ENCODE data around the gene CLSTN1. TPM values are rescaled to one million over a fixed set of nuclear protein-coding genes. Genes with fewer than 3 reads are reported as not detected.
A peak's percentile ranks its signal among the peaks of the same experiment; 100 is the strongest.
"Not testable (repeated sequence)": the region's sequence is repeated elsewhere in the genome, so short reads cannot be mapped to it uniquely, and the experiment has no call there.

The CLSTN1 gene
- total RNA-seq, 1 donor from 2014 or later: 179 TPM

DNA sequence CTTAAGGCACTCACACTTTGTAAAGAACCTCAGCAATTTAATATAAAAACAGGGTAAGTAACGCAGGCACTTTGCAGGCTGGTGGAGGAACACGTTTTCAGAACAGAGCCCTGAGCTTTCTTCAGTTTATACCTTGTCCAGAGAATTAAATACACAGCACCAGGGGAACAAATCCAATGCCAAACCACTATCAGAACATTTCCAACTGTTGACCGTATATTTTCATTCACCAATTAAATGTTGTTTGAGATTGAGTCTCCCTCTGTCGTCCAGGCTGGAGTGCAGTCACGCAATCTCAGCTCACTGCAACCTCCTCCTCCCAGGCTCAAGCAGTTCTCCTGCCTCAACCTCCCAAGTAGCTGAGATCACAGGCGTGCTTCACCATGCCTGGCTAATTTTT lies 29.7 kb downstream of the CLSTN1 start:
- Mint-ChIP-seq H3K36me3 (ENCODE audit: unreplicated experiment) (no peaks in the 10 kb centered on the region), H3K27me3 (ENCODE audit: unreplicated experiment) (no peaks in the 10 kb centered on the region), H3K4me1 (ENCODE audit: unreplicated experiment) (peaks cover 57% of the 10 kb centered on the region), H3K27ac (ENCODE audit: unreplicated experiment) (peak overlapping the region; percentile 66), H3K4me3 (ENCODE audit: unreplicated experiment) (no peak overlapping the region), H3K9me3 (ENCODE audit: unreplicated experiment) (no peaks in the 10 kb centered on the region)
- TF ChIP-seq, protein P1, sequence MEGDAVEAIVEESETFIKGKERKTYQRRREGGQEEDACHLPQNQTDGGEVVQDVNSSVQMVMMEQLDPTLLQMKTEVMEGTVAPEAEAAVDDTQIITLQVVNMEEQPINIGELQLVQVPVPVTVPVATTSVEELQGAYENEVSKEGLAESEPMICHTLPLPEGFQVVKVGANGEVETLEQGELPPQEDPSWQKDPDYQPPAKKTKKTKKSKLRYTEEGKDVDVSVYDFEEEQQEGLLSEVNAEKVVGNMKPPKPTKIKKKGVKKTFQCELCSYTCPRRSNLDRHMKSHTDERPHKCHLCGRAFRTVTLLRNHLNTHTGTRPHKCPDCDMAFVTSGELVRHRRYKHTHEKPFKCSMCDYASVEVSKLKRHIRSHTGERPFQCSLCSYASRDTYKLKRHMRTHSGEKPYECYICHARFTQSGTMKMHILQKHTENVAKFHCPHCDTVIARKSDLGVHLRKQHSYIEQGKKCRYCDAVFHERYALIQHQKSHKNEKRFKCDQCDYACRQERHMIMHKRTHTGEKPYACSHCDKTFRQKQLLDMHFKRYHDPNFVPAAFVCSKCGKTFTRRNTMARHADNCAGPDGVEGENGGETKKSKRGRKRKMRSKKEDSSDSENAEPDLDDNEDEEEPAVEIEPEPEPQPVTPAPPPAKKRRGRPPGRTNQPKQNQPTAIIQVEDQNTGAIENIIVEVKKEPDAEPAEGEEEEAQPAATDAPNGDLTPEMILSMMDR (IDR thresholded peaks at IDR 0.05): no peak
- no peak for DNase-seq (ENCODE audit: extremely low spot score, unreplicated experiment)

GRCh38 chr1:9793291-9793690 lies 30.5 kb downstream of the CLSTN1 start:
- Mint-ChIP-seq H3K9me3 (ENCODE audit: unreplicated experiment) (no peaks in the 10 kb centered on the region), H3K36me3 (ENCODE audit: unreplicated experiment) (no peaks in the 10 kb centered on the region), H3K27me3 (ENCODE audit: unreplicated experiment) (no peaks in the 10 kb centered on the region), H3K27ac (ENCODE audit: unreplicated experiment) (no peak overlapping the region), H3K4me1 (ENCODE audit: unreplicated experiment) (peaks cover 56% of the 10 kb centered on the region), H3K4me3 (ENCODE audit: unreplicated experiment) (no peak overlapping the region)
- TF ChIP-seq, protein P1 (IDR thresholded peaks at IDR 0.05): no peak
- no peak for DNase-seq (ENCODE audit: extremely low spot score, unreplicated experiment)

DNA sequence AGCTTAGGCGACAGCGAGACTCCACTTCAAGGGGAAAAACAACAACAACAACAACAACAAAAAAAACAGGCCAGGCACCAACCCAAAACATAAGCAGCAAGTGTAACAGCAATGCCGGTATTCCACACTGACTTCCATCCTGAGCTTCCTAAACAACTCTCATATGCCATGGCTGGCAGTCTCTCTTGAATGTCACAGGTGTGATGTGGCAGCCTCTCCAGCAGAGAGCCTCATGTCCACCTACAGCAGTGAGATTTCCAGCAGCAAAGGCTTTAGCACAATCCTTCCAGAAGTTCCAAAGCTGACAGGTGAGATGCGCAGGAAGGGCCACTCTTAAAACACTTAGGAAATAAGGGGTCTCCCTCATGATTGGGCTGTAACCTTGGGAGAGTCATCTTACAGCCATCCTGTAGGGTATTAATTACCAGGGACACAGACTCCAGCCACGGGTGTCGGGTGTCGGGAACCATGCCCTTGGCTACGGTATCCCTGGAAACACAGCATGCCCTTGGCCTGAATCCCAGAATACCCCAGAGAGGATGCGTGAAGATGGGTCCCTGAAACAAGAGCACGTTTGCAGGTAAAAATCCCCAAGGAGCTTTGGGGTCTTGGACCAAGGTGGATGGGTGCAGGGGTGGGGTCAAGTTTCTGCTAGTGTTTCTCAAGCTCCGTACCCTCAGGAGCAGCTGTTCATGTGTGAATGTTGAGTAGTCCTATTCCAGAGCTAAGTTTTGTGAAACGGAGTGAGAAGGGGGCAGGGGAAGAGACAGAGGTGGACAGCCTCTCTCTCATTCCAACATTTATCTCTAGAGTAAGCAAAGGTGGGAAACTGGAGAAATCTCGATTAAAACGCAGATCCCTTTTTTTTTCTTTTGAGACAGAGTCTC lies 31.4 kb downstream of the CLSTN1 start:
- no peaks in the 10 kb centered on the region for H3K36me3 Mint-ChIP-seq (ENCODE audit: unreplicated experiment)
- H3K27ac Mint-ChIP-seq (ENCODE audit: unreplicated experiment): peak overlapping the region; percentile 51
- no peaks in the 10 kb centered on the region for H3K27me3 Mint-ChIP-seq (ENCODE audit: unreplicated experiment)
- TF ChIP-seq, protein P1 (IDR thresholded peaks at IDR 0.05): no peak
- H3K4me1 Mint-ChIP-seq (ENCODE audit: unreplicated experiment): peaks cover 48% of the 10 kb centered on the region
- no peak overlapping the region for H3K4me3 Mint-ChIP-seq (ENCODE audit: unreplicated experiment)
- H3K9me3 Mint-ChIP-seq (ENCODE audit: unreplicated experiment): no peaks in the 10 kb centered on the region
- no peak for DNase-seq (ENCODE audit: extremely low spot score, unreplicated experiment)

DNA sequence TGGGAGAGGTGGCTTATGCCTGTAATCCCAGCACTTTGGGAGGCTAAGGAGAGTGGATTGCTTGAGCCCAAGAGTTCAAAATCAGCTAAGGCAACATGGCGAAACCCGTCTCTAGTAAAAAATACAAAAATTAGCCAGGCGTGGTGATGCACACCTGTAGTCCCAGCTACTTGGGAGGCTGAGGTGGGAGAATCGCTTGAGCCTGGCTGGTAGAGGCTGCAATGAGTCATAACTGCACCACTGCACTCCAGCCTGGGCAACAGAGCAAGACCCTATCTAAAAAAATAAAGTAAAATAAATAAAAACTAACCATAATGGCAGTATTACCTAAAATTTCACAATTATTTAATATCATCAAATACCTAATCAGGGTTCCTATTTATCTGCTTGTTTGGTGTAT lies 34.1 kb downstream of the CLSTN1 start:
- DNase-seq (ENCODE audit: extremely low spot score, unreplicated experiment); H3K27me3 Mint-ChIP-seq (ENCODE audit: unreplicated experiment); H3K4me3 Mint-ChIP-seq (ENCODE audit: unreplicated experiment); H3K9me3 Mint-ChIP-seq (ENCODE audit: unreplicated experiment); H3K27ac Mint-ChIP-seq (ENCODE audit: unreplicated experiment); H3K36me3 Mint-ChIP-seq (ENCODE audit: unreplicated experiment): not testable (repeated sequence)
- peaks cover 44% of the 10 kb centered on the region for H3K4me1 Mint-ChIP-seq (ENCODE audit: unreplicated experiment)

- TF ChIP-seq, protein P1 (IDR thresholded peaks at IDR 0.05): no peak
- Mint-ChIP-seq H3K4me3 (ENCODE audit: unreplicated experiment) (no peak overlapping the region), H3K27me3 (ENCODE audit: unreplicated experiment) (no peaks in the 10 kb centered on the region), H3K36me3 (ENCODE audit: unreplicated experiment) (no peaks in the 10 kb centered on the region), H3K4me1 (ENCODE audit: unreplicated experiment) (peaks cover 30% of the 10 kb centered on the region), H3K9me3 (ENCODE audit: unreplicated experiment) (no peaks in the 10 kb centered on the region), H3K27ac (ENCODE audit: unreplicated experiment) (no peak overlapping the region)
- DNase-seq (ENCODE audit: extremely low spot score, unreplicated experiment): no peak
These were observed 36.1 kb downstream of the CLSTN1 start for GRCh38 chr1:9787702-9788101.

All from osteocyte (in vitro differentiated cells).